Muscle layer of duodenum (tissue), 2 donors: ENCODE measurements around the gene TENT4A.

Source experiments
- H3K27ac ChIP-seq: one replicate; pipeline ENCODE4 v1.7.0; 2013; ENCODE audit warnings: mild to moderate bottlenecking, low read length
- H3K27me3 ChIP-seq: one replicate; pipeline ENCODE4 v1.7.0; 2013; ENCODE audit warnings: low read depth, mild to moderate bottlenecking, control low read depth, low read length
- H3K36me3 ChIP-seq, 2 donors: one replicate each; pipeline ENCODE4 v1.7.0; 2013; ENCODE audit warnings: low read length in 2 of 2, control low read depth in 1 of 2, mild to moderate bottlenecking in 1 of 2; ENCODE audit not compliant: insufficient read depth in 2 of 2, control insufficient read depth in 1 of 2
- H3K4me1 ChIP-seq, 2 donors: one replicate each; pipeline ENCODE4 v1.7.0; 2013; ENCODE audit warnings: low read length in 2 of 2, mild to moderate bottlenecking in 2 of 2, control low read depth in 1 of 2, moderate library complexity in 1 of 2; ENCODE audit not compliant: insufficient read depth in 2 of 2, control insufficient read depth in 1 of 2
- H3K4me3 ChIP-seq, 2 donors: one replicate each; pipeline ENCODE4 v1.7.0; 2013; ENCODE audit warnings: low read length in 2 of 2, low read depth in 1 of 2, mild to moderate bottlenecking in 1 of 2
- H3K9me3 ChIP-seq, 2 donors: one replicate each; pipeline ENCODE4 v1.7.0; 2013; ENCODE audit warnings: low read length in 2 of 2, control low read depth in 1 of 2, mild to moderate bottlenecking in 1 of 2; ENCODE audit not compliant: control insufficient read depth in 1 of 2
- donor health status: healthy.

The TENT4A gene

GRCh38 chr5:6718718-6719117 is 5.5 kb downstream of the TENT4A start:
- Histone ChIP-seq H3K4me3 (no peak overlapping the region), H3K4me1 (peaks cover 43 to 79% of the 10 kb centered on the region in 2 donors), H3K27ac (no peak overlapping the region)

GRCh38 chr5:6719417-6719816 is 6.2 kb downstream of the TENT4A start:
- peaks cover 0 to 3% of the 10 kb centered on the region in 2 donors for H3K36me3 ChIP-seq
- no peak overlapping the region for H3K27ac ChIP-seq
- H3K4me3 ChIP-seq, result no peak overlapping the region
- no peaks in the 10 kb centered on the region for H3K27me3 ChIP-seq
- peaks cover 43 to 83% of the 10 kb centered on the region in 2 donors for H3K4me1 ChIP-seq
- no peaks in the 10 kb centered on the region for H3K9me3 ChIP-seq

More at GRCh38 chr5:6718718-6719117, 5.5 kb downstream of the TENT4A start:
- Histone ChIP-seq H3K27me3 (no peaks in the 10 kb centered on the region), H3K9me3 (no peaks in the 10 kb centered on the region), H3K36me3 (peaks cover 0 to 3% of the 10 kb centered on the region in 2 donors)

DNA sequence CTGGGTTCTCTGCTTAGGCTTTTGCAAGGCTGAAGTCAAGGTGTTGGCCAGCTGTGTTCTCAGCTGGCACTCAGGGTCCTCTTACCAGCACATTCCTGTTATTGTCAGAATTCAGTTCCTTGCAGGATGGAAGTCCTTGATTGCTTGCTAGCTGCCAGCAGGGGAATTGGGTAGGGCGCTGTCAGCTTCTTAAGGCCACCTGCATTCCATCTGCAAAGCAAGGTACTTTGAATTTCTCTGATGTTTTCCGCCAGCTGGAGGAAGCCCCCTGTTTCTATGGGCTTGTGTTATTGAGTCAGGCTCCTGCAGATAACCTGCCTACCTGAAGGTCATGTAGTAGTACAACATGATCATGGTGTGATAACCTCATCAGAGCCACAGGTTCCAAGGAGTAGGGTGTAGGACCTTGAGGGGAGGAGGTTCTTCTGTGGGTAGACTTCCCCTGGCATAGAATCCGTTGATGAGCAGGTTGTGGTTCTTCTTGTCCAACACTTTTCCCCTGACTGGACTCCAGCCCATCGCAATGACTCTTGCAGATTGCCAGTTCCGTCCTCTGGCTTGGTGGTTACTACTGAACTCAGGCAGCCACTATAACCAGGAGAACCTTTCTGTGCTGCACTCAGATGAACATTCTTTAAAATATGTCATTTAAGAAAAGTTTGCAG is 6.8 kb downstream of the TENT4A start:
- H3K4me1 ChIP-seq, result peaks cover 43 to 80% of the 10 kb centered on the region in 2 donors
- no peak overlapping the region for H3K4me3 ChIP-seq
- peaks cover 0 to 3% of the 10 kb centered on the region in 2 donors for H3K36me3 ChIP-seq
- H3K27ac ChIP-seq, result no peak overlapping the region
- H3K27me3 ChIP-seq, result no peaks in the 10 kb centered on the region
- H3K9me3 ChIP-seq, result no peaks in the 10 kb centered on the region

- Histone ChIP-seq H3K27ac (no peak overlapping the region), H3K36me3 (peaks cover 0 to 3% of the 10 kb centered on the region in 2 donors), H3K27me3 (no peaks in the 10 kb centered on the region), H3K4me3 (no peak overlapping the region), H3K9me3 (no peaks in the 10 kb centered on the region), H3K4me1 (peaks cover 42 to 75% of the 10 kb centered on the region in 2 donors)
These were observed 7.3 kb downstream of the TENT4A start for GRCh38 chr5:6720561-6720921.

GRCh38 chr5:6721442-6721841 is 8.2 kb downstream of the TENT4A start:
- Histone ChIP-seq H3K4me3 (peak overlapping the region; percentile 44 to 59), H3K4me1 (peaks cover 33 to 66% of the 10 kb centered on the region in 2 donors), H3K9me3 (no peaks in the 10 kb centered on the region), H3K27ac (peak overlapping the region; percentile 43), H3K27me3 (no peaks in the 10 kb centered on the region), H3K36me3 (peaks cover 0 to 3% of the 10 kb centered on the region in 2 donors)

DNA sequence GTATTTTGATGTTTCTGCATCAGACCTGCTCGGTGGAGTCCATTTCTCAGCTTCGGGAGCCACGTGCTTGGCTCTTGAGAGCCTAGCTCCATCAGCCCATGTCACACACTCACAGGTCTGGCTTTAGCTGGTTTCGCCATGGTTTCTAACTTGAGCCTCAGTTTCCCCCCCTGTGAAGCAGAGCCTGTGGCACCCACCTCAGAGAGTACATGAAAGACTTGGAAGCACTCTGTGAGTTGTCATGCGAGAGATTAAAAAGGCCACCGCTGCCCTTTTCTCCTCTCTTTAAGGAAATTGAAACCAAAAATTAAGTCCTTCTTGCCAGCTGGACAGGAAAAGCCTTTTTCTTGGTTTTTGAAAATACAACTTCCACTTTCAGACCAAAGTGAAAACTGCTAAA is 8.8 kb downstream of the TENT4A start:
- Histone ChIP-seq H3K36me3 (peaks cover 0 to 3% of the 10 kb centered on the region in 2 donors), H3K4me3 (peak overlapping the region; percentile 44 to 59), H3K4me1 (peaks cover 27 to 61% of the 10 kb centered on the region in 2 donors), H3K27ac (peak overlapping the region; percentile 43), H3K9me3 (no peaks in the 10 kb centered on the region), H3K27me3 (no peaks in the 10 kb centered on the region)

GRCh38 chr5:6723122-6723815 is 10.0 kb downstream of the TENT4A start:
- Histone ChIP-seq H3K4me1 (peaks cover 24 to 61% of the 10 kb centered on the region in 2 donors), H3K27me3 (no peaks in the 10 kb centered on the region), H3K27ac (no peak overlapping the region), H3K9me3 (no peaks in the 10 kb centered on the region), H3K4me3 (no peak overlapping the region), H3K36me3 (peaks cover 0 to 3% of the 10 kb centered on the region in 2 donors)

DNA sequence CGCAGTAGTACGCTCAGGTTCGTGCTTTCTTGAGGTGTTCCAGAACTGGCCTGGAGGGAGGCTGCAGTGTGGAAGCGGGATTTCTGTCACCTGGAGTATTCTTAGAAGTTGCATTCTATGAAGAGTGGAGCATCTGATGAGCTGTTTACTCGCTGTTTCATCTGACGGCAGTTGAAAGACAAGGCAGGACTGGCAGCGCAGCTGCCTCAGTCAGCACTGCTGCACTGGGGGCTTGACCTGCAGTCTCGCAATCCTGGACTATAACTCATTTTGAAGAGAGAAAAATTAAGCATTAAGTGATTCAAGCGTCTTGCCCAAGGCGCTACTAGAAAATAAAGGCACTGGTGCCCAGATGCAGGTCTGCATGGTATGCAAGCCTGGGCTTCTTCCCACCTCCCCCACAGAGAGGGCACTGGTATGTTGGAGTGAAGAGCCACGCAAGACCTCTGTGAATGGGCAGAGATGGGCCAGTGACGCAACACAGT is 10.6 kb downstream of the TENT4A start:
- Histone ChIP-seq H3K4me1 (peaks cover 24 to 62% of the 10 kb centered on the region in 2 donors), H3K36me3 (peaks cover 0 to 3% of the 10 kb centered on the region in 2 donors), H3K9me3 (no peaks in the 10 kb centered on the region), H3K27me3 (no peaks in the 10 kb centered on the region), H3K27ac (no peak overlapping the region), H3K4me3 (no peak overlapping the region)

DNA sequence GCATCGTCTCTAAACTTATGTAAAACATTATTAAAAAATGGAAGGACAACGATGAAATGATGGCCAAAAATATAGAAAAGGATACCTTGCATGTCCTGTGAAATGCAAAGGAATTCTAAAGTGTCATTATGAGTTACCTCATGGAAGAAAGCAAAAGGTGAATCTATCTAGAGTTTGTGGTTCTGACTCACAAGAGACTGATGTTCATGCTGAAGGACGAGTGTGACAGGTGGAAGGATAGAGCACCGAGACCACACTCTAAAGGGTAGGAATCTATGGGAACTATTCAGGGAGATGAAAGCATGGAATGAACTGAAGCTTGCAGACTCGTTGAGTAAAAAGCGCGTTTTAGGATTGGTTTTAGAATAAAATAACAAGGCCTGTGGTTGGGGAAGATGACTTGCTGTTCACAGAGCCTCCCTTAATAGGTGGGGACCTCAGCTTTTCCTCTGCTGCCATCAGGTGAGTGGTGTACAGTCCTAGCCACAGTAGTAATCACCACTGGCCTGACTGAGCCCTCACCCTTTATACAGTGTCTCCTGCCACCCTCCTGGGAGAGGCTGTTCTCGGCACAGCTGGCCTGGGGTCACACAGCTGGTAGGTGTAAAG is 11.2 kb downstream of the TENT4A start:
- peaks cover 0 to 3% of the 10 kb centered on the region in 2 donors for H3K36me3 ChIP-seq
- H3K27ac ChIP-seq, result no peak overlapping the region
- no peak overlapping the region for H3K4me3 ChIP-seq
- H3K27me3 ChIP-seq, result no peaks in the 10 kb centered on the region
- H3K9me3 ChIP-seq, result no peaks in the 10 kb centered on the region
- H3K4me1 ChIP-seq, result peaks cover 24 to 65% of the 10 kb centered on the region in 2 donors

- Histone ChIP-seq H3K27ac (no peak overlapping the region), H3K4me1 (peaks cover 23 to 69% of the 10 kb centered on the region in 2 donors), H3K9me3 (no peaks in the 10 kb centered on the region), H3K4me3 (no peak overlapping the region), H3K27me3 (no peaks in the 10 kb centered on the region), H3K36me3 (no peaks in the 10 kb centered on the region)
These were observed 12.2 kb downstream of the TENT4A start for GRCh38 chr5:6725421-6725820.

- H3K27me3 ChIP-seq, result no peaks in the 10 kb centered on the region
- H3K4me3 ChIP-seq, result no peak overlapping the region
- H3K36me3 ChIP-seq, result no peaks in the 10 kb centered on the region
- H3K27ac ChIP-seq, result no peak overlapping the region
- no peaks in the 10 kb centered on the region for H3K9me3 ChIP-seq
- H3K4me1 ChIP-seq, result peaks cover 24 to 66% of the 10 kb centered on the region in 2 donors
These were observed 12.8 kb downstream of the TENT4A start for GRCh38 chr5:6726006-6726405.
